Fibroblast of upper back skin (primary cell): Measurements from ENCODE around the gene UBN1.
A peak's percentile ranks its signal among the peaks of the same experiment; 100 is the strongest.
"Not testable (repeated sequence)": the region's sequence is repeated elsewhere in the genome, so short reads cannot be mapped to it uniquely, and the experiment has no call there.

ENCODE experiments used
- DNase-seq: peaks from one replicate; pipeline ENCODE4 v3.0.0-alpha.2; 2013

The UBN1 gene

DNA sequence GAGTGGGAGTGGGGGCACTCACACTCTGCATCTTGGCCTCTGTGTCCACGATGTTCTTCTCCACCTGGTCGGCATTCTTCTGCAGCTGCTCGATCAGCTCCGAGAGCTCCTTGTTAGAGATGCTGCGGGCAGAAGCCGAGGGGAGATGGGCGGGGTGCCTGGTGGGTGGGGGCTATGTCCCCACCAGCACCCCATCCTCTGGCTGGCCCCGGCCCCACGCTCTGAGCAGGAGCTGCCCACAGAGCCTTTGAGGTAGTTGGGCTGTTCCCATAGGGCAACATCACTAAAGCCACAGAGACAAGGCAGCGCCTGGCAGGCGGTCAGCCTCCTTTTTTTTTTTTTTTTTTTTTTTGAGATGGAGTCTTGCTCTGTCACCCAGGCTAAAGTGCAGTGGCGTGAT, 63.5 kb downstream of the UBN1 start:
- DNase-seq = no peak

DNA sequence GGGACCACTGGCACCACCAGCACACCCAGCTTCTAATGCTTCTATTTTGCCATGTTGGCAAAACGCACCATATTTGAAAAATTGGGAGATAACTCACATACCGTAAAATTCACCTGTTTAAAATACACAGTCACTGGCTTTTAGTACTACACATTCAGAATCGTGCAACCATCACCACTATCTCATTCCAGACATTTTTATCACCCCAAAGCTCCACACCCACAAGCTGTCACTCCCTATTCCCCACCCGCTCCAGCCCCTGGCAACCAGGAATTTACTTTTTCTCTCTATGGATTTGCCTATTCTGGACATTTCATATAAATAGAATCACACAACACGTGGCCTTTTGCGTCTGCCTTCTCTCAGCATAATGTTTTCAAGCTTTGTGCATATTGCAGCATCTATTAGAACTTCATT, 64.7 kb downstream of the UBN1 start:
- DNase-seq = peak; percentile 14

DNA sequence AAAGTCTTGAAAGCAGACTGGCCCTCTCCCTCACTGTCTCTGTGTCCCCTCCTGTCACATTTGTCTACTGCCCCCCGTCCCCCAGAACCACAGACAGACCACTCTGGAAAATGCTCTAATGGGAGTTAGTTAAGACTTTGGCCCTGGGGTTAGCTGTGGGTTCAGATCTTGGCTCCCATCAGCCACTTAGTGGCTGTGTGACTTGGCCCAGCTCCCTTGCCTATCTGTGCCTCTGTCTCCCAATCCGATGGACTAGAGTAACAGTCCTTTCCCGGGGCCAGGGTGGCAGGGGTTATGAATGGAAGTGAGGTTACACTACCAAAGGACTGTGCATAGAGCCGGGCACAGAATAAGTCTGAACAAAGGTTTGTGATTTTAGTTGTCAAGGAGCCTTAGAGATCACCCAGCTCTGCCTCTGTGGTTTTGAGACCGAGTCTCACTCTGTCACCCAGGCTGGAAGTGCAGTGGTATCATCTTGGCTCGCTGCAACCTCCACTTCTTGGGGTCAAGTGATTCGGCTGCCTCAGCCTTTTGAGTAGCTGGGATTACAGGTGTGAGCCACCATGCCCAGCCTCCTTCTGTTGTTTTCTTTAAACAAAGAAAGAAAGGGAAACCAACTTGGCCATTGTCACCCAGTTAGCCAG, 66.0 kb downstream of the UBN1 start:
- DNase-seq = no peak

DNA sequence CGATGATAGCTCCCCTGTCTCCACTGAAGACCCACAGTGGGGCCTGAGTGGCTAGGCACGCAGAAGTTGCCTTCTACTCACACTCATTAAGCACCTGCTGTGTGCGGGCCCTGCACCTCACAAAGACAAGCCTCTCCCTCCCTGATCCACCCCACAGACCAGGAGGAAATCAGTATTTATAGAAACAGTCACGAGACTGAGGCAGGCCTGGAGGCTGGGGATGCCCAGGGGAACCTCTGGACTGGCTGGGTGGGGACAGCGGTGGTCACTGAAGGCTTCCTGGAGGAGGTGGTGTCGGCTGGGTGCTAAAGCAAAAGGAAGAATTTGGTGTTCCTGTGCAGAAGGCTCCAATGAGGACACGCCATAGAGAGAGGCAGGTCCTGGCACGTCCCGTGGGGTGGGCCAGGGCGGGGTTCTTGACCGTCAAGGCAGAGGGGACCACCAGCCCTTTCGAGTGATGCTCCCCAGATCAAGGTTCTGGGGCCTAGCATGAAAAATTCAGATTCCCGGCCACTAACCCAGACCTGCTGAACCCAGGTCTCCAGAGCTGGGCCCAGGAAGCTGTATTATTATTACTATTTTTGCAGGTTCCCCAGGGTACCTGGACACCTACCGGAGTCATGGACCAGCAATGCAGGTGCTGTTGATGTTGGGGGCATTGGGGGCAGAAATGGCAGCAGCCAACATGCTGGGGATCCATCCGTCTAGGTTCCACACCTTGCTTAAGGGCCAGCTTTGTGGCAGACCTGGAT, 66.7 kb downstream of the UBN1 start:
- no peak for DNase-seq

DNA sequence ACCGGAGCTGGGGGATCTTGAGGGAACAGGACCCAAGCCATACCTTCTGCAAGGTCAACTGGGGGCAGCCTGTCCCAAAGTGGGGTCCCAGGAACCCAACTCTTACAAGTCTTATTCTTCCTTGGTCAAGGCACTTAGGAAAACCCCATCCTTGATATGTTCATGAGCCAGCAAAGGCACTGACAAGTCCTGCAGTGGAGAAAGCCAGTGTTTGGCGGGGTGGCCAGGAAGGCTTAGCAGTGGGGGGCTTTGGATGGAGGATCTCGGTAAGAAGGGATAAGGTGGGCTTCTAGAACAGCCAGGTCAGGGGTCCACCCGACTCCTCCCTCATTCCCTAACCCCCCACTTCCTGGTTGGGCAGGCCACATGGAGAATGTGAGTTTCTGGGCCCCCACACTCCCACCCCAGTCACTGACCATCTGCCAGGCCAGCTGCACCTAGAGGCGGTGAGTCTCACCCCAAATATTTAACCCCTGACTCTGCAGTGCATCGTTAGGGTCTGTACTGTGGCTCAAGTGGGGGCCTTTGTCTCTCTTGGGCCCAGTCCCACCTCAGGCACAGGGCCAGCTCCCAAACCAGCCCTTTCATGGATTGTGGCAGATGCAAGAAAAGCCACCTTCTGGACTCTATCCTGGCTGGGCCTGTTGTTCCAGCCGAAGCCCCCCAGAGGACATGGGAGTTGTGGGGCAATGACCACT, 67.4 kb downstream of the UBN1 start:
- DNase-seq = no peak

DNA sequence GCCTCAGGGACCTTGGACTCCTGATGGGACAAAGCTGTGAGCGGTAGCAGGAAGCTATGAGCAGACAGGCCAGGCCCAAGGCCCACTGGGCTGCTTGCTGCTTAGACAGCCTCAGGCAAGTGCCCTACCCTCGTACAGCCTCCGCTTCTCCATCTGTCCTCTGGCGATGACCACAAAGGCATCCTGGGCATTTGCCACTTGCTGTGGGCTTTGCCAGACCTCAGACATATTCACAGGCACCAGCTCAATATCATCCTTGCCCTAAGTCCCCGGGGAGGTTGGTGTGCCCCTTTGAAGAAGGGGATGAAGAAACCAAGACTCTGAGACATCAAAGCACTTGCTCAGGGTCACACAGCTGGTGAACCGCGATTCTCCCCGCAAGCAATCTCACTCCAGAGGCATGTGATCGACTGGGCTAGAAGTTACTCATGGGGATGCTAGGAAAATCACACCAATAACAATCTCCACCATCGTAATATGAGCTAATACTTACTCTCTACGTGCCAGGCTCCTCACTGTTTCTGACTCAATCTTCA, 68.0 kb downstream of the UBN1 start:
- DNase-seq = peak; percentile 80

DNA sequence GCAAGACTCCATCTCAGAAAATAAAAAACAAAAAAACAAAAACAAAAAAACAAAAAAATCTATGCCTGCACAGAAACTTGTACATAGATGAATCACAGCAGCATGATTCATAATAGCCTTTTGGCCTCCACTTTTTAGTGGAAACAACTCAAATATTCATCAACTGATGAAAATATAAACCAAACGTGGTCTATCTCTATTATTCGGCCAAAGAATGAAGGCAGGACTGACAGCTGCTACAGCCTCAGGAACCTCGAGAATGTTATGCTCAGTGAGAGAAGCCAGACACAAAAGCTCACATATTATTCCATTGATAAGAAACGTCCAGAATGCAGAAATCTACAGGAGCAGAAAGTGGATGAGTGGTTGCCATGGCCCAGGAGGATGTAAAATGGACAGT, 69.8 kb downstream of the UBN1 start:
- DNase-seq = peak; percentile 59

DNA sequence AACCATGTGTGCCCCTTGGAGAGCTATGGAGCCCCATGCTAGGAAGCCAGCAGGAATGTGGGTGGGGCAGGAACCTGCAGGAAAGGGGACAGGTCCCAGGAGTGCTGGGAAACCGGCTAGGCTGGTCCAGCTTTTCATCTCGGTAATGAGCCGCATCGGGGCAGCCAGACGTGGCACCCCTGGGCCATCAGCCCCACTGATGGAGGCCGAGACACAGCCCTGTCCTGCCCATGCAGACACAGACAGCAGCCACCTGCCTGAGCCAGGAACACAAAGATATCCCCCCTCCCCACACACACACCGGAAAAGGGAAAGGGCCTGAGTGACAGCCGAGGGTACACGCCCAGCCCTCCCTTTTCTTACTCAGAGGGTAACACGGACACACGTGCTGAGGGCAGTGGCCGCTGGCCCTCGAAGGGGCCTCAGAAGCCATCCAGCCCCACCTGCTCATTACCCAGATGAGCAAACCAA, 71.5 kb downstream of the UBN1 start:
- DNase-seq = no peak

DNA sequence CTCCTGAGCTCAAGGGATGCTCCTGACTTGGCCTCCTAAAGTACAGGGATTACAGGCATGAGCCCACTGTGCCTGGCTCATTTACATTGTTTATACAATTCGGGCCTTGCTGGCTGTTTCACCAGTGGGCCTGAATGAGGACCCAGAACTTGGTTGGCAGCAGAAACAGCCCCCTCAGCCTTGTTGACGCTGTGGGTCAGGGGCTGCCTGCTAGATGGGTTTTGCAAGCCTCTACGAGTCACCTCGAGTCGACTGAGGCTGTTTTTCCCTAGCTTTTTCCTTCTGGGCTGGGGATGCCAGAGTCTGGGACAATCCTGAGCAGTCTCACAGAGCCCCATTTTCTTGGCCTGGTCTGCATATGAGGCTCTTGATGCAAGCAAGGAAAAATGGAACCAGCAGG, 73.5 kb downstream of the UBN1 start:
- no peak for DNase-seq

DNA sequence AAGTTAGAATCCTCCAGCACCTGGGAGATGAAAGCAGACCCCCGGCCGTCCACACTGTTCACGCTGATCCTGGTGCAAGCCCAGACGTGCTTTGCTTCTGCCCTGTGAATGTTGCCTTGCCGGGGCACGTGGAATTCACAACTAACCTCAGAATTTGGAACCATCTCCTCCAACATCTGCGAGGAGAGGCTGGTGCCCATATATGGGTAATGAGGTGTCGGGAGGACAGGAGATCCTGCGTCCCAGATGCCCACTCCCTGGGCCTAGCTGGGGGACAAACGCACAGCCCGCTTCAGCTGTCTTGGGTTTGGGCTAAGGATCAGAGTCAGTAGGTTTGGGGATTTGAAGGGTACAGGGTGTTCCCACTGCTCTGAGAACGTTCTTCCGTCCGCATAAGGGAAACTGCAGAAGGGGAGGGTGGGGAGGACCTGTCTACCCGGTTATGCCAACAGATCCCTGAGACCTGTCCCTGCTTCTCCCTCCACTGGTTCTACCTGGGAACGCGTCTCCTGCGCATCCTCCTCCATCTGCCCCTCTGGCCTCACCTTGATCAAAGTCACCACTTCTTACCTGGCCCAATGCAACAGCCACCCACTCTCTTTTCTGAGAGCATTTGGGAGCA, 75.6 kb downstream of the UBN1 start:
- no peak for DNase-seq

DNA sequence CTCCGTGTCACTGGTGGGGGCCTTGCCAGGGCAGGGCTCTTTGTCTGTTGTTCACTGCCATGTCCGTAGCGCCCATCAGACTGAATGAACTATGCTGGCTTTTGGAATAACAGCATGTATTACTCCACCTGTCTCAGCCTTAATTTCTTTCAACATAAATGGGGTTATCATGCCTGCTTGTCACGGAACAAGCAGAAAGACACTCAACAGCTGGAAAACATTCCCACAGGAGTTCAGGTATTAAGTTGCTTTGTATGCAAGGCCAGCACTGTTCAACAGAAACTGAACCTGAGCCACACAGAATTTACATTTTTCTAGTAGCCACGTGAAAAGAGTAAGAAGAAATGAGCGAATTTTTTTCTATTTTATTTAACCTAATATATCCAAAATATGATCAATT, 76.6 kb downstream of the UBN1 start:
- no peak for DNase-seq

DNA sequence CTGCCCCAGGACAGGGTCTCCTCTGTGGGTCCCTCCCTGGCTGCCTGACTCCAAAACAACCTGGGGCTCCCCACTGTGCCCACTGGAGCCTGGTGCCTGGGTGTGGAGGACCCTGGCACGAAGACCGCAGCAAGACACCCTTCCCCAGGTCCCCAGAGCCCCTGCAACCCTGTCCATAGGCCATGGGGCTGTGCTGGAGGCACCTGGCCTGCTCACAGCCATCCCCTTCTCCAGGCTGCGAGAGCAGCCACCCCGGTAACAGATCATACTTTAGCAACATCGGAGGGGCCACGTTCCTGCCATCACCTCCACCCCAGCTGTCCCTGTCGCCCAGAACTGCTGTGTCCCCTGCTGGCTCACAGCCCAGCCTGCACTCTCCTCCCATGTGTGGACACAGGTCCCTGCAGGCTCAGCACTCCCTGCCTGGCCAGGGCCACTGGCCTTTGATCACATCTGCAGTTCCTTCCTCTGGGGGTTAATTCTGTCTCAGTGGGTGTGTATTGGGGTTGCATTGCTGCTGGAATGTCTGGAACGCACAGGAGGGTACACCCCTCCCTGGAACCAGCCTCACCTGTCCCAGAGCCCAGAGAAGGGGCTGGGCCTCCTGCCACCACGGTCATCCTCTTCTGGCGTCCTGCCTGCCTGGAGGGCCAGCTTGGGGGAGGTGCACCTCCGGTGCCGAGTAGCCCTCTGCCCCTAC, 77.5 kb downstream of the UBN1 start:
- DNase-seq = no peak

DNA sequence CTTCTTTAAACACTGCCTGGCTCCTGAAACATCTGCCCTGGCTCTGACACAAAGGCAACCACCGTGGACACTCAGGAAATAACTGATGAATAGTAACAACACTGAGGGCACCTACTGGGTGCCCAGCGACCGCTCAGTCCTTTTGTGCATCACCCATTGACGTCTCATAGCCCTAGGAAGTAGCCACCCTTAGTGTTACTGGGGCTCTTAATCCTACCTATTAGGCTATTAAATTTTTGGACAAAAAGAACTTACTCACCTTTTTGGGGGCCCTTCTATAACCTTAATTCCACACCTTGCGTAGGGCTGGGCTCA, 78.0 kb downstream of the UBN1 start:
- DNase-seq = no peak

DNA sequence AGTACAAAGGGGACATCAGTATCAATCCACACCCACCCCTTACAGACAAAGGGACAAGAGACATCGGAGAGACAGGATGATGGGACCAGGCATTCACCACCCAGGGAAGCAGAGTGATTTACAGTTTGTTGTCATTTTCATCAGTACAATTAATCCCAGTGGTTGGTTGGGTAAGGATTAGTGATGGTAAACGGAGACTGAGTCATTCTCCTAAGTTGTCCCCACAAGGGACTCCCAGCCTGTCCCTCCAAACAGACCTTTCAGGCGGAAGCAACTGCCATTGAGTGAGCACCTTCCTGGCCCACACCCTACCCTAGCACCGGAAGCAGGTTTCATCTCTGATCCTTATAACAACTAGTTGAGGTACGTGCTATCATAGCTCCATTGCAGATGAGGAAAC, 78.5 kb downstream of the UBN1 start:
- no peak for DNase-seq

DNA sequence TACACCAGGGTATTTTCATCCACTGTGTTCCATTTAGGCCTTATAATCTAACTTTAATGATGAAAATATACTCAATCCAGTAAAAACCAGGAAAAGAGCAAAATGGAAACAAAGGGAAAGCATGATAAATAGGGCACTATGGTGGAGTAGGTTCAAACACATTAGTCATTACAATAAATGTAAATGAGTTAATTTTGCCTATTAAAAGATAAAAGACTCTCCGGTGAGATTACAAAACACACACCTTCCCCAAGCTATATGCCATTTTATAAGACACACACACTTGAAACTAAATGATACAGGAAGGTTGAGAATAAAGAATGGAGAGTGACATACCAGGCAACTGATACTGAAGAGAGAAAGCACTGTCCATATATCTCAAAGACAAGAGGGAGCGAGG, 79.6 kb downstream of the UBN1 start:
- no peak for DNase-seq

DNA sequence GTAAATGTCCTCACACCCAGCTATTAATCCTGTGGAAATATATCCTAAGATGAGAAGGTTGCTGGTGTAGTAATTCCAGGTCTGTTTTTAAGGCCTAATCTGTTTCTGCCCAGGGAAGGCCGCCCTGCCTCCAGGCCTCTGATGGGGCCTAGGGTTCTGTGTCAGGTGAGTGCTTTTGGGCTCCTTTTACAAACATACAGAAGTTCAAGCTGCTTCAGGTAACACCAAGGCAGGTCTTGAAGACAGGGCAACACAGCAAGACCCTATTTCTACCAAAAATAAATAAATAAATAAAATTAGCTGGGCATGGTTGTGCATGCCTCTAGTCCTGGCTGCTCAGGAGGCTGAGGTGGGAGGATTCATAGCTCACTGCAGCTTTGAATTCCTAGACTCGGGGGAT, 80.4 kb downstream of the UBN1 start:
- DNase-seq = no peak

DNA sequence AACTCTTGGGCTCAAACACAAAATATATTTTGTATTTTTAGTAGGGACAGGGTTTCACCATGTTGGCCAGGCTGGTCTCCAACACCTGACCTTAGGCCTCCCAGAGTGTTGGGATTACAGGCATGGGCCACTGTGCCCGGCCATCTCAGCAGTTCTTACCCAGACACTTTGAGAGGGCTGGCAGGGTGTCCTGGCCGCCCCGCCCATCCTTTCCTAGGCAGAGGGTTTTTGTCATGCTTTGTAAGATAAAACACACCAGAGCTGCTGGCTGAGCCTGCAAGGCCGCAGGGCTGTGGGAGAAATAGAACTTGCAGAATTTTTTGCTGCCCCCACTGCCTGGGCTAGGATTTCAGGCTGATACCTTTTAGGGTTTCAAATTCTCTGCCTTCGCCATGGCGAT, 80.9 kb downstream of the UBN1 start:
- no peak for DNase-seq

DNA sequence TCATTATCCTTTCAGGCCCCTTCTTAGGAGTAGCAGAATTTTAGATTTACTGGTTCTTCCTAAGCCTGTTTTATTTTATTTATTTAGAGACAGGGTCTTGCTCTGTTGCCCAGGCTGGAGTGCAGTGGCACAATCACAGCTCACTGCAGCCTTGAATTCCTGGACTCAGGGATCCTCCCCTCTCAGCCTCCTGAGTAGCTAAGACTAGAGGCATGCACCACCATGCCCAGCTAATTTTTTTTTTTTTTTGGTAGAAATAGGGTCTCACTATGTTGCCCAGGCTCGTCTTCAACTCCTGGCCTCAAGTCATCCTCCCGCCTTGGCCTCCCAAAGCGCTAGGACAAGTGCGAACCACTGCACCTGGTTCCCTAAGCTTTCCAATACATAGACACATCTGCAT, 82.3 kb downstream of the UBN1 start:
- not testable (repeated sequence) for DNase-seq

DNA sequence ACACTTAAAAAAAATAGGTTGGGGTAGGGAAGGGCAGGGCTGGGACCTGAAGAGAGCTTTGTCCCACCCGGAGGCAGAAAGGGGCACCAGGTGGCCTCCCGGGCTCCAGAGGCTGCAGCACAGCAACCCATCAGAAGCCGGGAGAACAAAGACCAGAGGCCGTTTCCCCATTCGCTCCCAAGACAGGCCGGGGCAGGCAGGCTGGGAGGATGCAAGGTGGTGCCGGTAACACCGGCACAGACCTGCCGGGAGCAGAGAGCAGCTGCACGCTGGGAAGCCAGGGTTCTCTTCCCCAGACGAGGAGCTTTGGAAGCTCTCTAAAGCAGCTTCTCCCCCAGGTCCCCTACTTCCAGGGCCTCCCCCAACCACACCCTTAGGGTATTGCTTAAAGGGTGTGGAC, 84.1 kb downstream of the UBN1 start:
- no peak for DNase-seq
